WI38 (cell line): ENCODE results near the gene GALNTL6.

Source experiments
- H3K4me3 ChIP-seq: 2 replicates; pipeline ENCODE4 v1.5.1; 2011; ENCODE audit warnings: low read depth, mild to moderate bottlenecking, control low read depth, low read length
- CTCF ChIP-seq: IDR thresholded peaks from 2 replicates; pipeline ENCODE4 v1.5.1; 2012; ENCODE audit warnings: low read depth, mild to moderate bottlenecking, control low read depth, low read length

GALNTL6 gene

GRCh38 chr4:172706000-172706399, 892.8 kb downstream of the GALNTL6 start:
- no peak for TF ChIP-seq CTCF
- no peak overlapping the region for H3K4me3 ChIP-seq

- TF ChIP-seq CTCF, result no peak
- H3K4me3 ChIP-seq, result no peak overlapping the region
These were observed 894.4 kb downstream of the GALNTL6 start for GRCh38 chr4:172707622-172708021.

GRCh38 chr4:172708184-172708583, 895.0 kb downstream of the GALNTL6 start:
- no peak for TF ChIP-seq CTCF
- no peak overlapping the region for H3K4me3 ChIP-seq

GRCh38 chr4:172709376-172709775, 896.2 kb downstream of the GALNTL6 start:
- H3K4me3 ChIP-seq, result no peak overlapping the region
- no peak for TF ChIP-seq CTCF

GRCh38 chr4:172716291-172716690, 903.1 kb downstream of the GALNTL6 start:
- H3K4me3 ChIP-seq, result no peak overlapping the region

GRCh38 chr4:172721659-172722058, 908.5 kb downstream of the GALNTL6 start:
- H3K4me3 ChIP-seq, result no peak overlapping the region
- no peak for TF ChIP-seq CTCF

More at GRCh38 chr4:172716291-172716690, 903.1 kb downstream of the GALNTL6 start:
- TF ChIP-seq CTCF, result no peak

GRCh38 chr4:172725581-172725980, 912.4 kb downstream of the GALNTL6 start:
- TF ChIP-seq CTCF, result no peak
- H3K4me3 ChIP-seq, result no peak overlapping the region
